Measurements from ENCODE around the gene SPDL1.

The SPDL1 gene

DNA sequence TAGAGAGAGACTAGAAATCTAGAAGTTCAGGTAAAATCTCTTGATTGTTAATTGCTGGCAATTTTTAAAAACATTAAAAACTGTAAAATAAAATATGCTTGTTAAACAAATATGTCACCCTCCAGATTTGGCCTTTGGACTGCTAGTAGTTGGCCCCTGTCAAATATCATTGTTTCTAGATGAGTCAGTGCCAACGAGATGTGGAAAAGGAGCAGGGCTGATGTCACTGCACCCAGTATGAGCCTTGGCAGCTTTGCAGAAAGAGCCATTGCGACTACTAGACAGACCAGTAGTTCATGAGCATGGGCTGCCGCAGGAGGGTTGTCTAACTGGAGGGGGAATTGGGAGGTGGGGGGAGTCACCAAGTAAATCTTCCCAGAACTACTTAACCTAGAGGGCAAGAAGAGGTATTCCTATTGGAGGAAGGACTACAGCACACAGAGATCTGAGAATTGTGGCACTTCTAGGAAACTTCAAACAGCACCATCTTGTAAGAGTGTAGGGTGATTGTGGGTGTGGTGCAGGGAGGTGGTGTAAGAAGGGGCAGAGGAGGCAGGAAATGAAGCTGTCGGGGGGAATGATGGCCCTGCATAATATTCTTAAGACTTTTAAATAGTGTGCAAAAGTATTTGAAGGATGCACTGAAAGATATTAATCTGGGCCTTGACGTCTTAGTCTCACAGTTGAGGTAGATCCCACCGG, 46.4 kb downstream of the SPDL1 start:
- Mint-ChIP-seq H3K4me1 (no peaks in the 10 kb centered on the region), H3K9me3 (no peaks in the 10 kb centered on the region), H3K27ac (no peak overlapping the region), H3K36me3 (no peaks in the 10 kb centered on the region), H3K4me3 (no peak overlapping the region), H3K27me3 (peaks cover 5% of the 10 kb centered on the region)
- ATAC-seq (ENCODE audit: low read depth): no peak
- no peak for DNase-seq (ENCODE audit: low spot score in 2 of 2)

DNA sequence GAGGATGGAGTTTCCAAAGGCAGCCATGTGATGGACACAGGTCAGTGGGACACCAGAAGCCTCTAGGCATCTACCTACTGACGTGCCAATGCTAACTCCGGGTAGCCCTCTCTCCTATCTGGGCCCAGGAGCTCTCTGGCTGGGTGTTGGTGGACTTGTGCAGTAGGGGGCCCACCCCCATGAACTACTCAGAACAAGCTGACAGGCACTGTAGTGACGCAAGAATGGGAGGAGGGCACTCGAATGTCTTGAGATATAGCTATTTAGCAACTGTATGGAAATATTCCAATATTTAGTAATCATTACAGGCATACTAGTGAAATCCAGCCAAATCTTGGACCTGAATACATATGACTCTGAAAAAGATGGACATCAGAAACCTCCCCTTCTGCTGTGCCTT, 47.8 kb downstream of the SPDL1 start:
- H3K9me3 Mint-ChIP-seq: no peaks in the 10 kb centered on the region
- H3K4me1 Mint-ChIP-seq: no peaks in the 10 kb centered on the region
- DNase-seq (ENCODE audit: low spot score in 2 of 2): no peak
- ATAC-seq (ENCODE audit: low read depth): no peak
- H3K36me3 Mint-ChIP-seq: no peaks in the 10 kb centered on the region
- no peak overlapping the region for H3K4me3 Mint-ChIP-seq
- H3K27me3 Mint-ChIP-seq: peaks cover 3% of the 10 kb centered on the region
- H3K27ac Mint-ChIP-seq: no peak overlapping the region

DNA sequence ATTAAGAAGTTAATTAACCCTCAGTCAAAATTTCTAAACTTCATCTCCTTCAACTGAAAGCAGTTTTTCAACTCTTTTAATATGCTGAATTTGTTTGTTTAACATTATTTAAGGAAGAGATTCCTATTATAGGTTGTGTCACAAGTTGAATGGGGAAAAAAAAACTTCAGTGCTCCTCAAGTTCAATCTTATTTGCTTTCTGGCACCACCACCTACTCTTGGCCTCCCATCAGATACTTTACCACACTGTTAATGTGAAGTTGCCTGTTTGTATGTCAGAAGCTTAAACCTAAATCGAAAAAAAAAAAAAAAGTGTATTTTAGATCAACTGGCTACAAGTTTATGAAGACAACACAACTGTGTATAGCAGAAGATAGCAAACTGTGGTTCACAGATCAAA, 49.4 kb downstream of the SPDL1 start:
- no peaks in the 10 kb centered on the region for H3K9me3 Mint-ChIP-seq
- peaks cover 3% of the 10 kb centered on the region for H3K27me3 Mint-ChIP-seq
- H3K27ac Mint-ChIP-seq: no peak overlapping the region
- H3K36me3 Mint-ChIP-seq: peaks cover 2% of the 10 kb centered on the region
- ATAC-seq (ENCODE audit: low read depth) (no peak), DNase-seq (ENCODE audit: low spot score in 2 of 2) (no peak)
- H3K4me3 Mint-ChIP-seq: no peak overlapping the region
- peaks cover 5% of the 10 kb centered on the region for H3K4me1 Mint-ChIP-seq

DNA sequence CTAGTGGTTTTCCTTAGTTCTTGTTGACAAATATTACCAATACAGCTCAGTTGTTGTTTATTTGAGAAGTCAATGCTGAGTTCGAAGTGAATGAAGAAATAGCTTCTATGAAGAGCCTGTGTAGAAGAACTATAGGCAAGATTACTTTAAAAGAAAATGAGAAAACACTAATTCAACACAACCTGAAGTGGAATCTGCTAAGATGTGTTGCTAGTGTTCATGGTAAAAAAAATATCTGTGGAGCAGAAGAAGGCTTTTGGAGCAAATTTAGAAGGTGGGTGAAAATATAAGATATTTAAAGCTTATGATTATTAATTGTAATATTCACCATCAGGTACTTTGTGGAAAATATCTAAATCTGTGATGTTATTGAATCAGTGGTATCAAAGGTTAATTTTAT, 51.0 kb downstream of the SPDL1 start:
- H3K4me3 Mint-ChIP-seq: no peak overlapping the region
- H3K27ac Mint-ChIP-seq: no peak overlapping the region
- peaks cover 3% of the 10 kb centered on the region for H3K27me3 Mint-ChIP-seq
- ATAC-seq (ENCODE audit: low read depth): no peak
- H3K4me1 Mint-ChIP-seq: peaks cover 18% of the 10 kb centered on the region
- H3K9me3 Mint-ChIP-seq: no peaks in the 10 kb centered on the region
- no peak for DNase-seq (ENCODE audit: low spot score in 2 of 2)
- H3K36me3 Mint-ChIP-seq: peaks cover 15% of the 10 kb centered on the region

DNA sequence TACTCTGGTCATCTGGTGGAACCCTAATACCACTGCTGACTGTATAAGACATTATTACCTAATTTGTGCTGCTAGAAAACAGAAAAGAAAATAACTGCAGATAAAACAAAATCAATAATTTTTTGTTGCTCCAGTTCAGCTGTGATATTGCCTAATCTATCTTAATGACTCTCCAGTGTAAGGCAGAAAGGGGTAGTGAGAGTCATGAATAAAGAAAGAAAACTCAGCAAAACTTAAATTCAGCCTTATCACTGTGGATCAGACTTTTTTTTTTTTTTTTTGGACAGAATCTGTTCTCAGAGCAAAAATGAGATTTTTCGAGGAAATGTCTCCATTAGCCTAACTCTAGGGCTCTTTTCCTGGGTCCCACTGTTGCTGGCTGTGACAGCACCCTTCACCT, 52.4 kb downstream of the SPDL1 start:
- ATAC-seq (ENCODE audit: low read depth) (no peak), DNase-seq (ENCODE audit: low spot score in 2 of 2) (no peak)

DNA sequence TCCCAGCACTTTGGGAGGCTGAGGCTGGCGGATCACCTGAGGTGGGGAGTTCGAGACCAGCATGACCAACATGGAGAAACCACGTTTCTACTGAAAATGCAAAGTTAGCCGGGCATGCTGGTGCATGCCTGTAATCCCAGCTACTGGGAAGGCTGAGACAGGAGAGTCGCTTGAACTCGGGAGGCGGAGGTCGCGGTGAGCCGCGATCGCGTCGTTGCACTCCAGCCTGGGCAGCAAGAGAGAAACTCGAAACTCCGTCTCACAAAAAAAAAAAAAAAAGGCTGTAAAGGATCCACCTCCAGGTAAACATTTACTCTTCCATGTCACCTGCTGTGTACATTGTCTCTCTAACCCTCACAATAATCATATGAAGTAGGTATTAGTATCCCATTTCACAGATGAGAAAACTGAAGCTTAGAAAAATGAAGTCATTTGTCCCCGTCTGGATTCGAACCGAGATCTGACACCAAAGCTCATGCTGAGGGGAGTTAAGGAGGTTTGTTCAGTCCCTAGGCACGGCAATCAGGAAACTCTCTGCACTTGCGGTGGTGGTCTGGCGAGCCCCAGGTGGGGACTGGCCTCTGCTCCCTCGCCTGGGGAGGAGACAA, 53.0 kb downstream of the SPDL1 start:
- peaks cover 33% of the 10 kb centered on the region for H3K4me1 Mint-ChIP-seq
- ATAC-seq (ENCODE audit: low read depth): no peak
- H3K4me3 Mint-ChIP-seq: peak overlapping the region; percentile 99
- peaks cover 1% of the 10 kb centered on the region for H3K27me3 Mint-ChIP-seq
- no peak for DNase-seq (ENCODE audit: low spot score in 2 of 2)
- H3K36me3 Mint-ChIP-seq: peaks cover 24% of the 10 kb centered on the region
- no peaks in the 10 kb centered on the region for H3K9me3 Mint-ChIP-seq
- H3K27ac Mint-ChIP-seq: peak overlapping the region; percentile 95

More for the DNA sequence above, 52.4 kb downstream of the SPDL1 start:
- Mint-ChIP-seq H3K27me3 (peaks cover 1% of the 10 kb centered on the region), H3K9me3 (no peaks in the 10 kb centered on the region), H3K4me3 (peak overlapping the region; percentile 99), H3K4me1 (peaks cover 27% of the 10 kb centered on the region), H3K36me3 (peaks cover 24% of the 10 kb centered on the region), H3K27ac (no peak overlapping the region)

DNA sequence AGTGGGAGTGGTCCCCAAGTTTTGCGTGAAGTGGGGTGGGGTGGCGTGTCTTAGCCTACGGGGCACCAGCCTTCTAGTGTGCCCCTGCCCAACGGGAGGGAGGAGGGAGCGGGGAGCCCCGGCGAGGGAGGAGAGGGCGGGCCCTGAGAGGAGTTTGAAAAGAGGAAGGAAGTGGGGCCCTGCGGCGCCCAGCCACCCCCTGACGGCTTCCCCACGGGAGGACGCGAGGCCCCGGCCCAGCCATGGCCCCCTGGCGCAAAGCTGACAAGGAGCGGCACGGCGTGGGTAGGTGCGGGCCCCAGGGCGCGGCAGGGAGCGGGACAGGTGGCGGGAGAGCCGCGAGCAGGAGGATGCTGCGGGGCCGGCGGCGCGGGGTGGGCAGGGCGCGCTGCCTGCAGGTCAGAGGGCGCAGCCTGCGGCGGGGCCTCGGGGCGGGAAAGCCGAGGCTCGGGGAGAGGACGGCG, 53.5 kb downstream of the SPDL1 start, which contains the start of gene DOCK2:
DOCK2 (plus strand) TSS at position 191 of the 464 bp plus-strand sequence; CDS start at position 243, 52 bp downstream.
- H3K9me3 Mint-ChIP-seq: no peaks in the 10 kb centered on the region
- no peaks in the 10 kb centered on the region for H3K27me3 Mint-ChIP-seq
- ATAC-seq (ENCODE audit: low read depth) (peak; percentile 89), DNase-seq (ENCODE audit: low spot score in 2 of 2) (peak; percentile 63 to 69)
- peaks cover 24% of the 10 kb centered on the region for H3K36me3 Mint-ChIP-seq
- peaks cover 39% of the 10 kb centered on the region for H3K4me1 Mint-ChIP-seq
- H3K4me3 Mint-ChIP-seq: peak within 1 kb of the TSS; percentile 99
- H3K27ac Mint-ChIP-seq: peak within 1 kb of the TSS; percentile 95

DNA sequence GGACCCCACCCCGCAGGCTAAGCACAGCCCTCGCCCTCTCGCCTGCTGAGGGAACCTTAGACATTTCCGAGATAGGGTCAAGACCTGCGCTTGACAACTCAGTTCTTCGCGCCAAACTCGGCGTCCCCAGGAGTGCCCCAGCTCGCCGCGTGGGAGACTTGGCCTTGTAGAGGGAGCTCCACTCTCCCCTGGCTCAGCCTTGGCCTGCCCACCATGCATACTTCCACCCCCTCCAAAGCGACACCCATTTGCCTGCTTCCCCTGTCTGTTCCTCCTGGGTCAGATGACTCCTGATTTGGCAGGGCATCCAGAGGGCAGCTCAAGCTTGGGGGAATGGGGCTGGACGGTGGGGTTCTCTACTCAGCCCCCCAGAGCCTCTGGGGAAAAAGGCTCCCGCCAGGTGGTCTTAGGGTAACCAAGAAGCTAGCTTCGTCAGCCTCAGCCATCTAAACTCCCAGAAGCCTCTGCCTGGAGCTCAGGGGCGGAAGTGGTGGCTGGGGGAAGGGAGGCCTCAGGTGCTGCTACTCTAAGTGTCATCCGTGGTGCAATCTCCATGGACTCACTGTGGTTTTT, 54.1 kb downstream of the SPDL1 start:
- no peaks in the 10 kb centered on the region for H3K27me3 Mint-ChIP-seq
- ATAC-seq (ENCODE audit: low read depth) (peak; percentile 69), DNase-seq (ENCODE audit: low spot score in 2 of 2) (peak; percentile 48 to 49)
- H3K27ac Mint-ChIP-seq: peak overlapping the region; percentile 95
- H3K4me1 Mint-ChIP-seq: peaks cover 41% of the 10 kb centered on the region
- peak overlapping the region; percentile 99 for H3K4me3 Mint-ChIP-seq
- no peaks in the 10 kb centered on the region for H3K9me3 Mint-ChIP-seq
- H3K36me3 Mint-ChIP-seq: peaks cover 24% of the 10 kb centered on the region

DNA sequence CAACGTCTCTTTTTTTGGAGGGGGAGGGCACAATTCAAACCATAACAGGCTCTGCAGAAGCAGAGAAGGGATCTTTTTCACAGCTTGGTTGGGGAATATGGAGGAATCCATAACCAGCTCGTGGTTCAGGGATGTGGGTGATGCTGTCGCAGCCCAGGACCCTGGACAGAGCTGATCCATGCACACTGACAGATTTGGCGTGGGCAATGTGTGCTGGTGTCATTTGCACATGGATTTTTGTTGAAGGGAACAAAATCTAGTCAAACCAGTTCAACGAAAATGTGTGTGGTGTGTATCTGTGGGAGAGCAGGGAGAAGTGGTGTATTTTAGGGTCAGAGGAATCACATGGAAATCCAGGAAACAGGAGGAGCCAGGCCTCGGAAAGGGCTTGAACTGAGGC, 57.7 kb downstream of the SPDL1 start:
- Mint-ChIP-seq H3K27ac (peak overlapping the region; percentile 54), H3K4me3 (no peak overlapping the region), H3K4me1 (peaks cover 61% of the 10 kb centered on the region), H3K27me3 (no peaks in the 10 kb centered on the region), H3K9me3 (peaks cover 3% of the 10 kb centered on the region), H3K36me3 (peaks cover 36% of the 10 kb centered on the region)
- DNase-seq (ENCODE audit: low spot score in 2 of 2) (no peak), ATAC-seq (ENCODE audit: low read depth) (no peak)

DNA sequence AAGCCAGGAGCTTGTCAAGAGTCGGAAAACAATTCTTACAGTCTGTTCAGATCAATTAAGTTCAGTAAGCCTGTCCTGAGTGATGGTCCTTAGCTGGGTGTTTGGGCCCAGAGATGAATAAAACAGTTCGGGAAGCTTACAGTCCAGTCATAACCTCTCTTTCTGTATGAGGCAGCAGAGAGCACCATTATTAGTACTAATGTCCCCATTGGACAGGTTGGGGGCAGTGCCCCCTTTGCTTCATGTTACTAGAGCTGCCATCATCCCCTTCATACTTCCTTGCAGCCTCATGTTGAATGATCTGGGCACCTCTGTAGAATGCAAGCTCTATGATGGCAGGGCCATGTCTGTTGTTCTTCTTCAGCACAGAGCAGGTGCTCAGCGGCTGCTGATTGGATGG, 63.3 kb downstream of the SPDL1 start:
- DNase-seq (ENCODE audit: low spot score in 2 of 2) (no peak), ATAC-seq (ENCODE audit: low read depth) (peak; percentile 18)
- peaks cover 73% of the 10 kb centered on the region for H3K4me1 Mint-ChIP-seq
- H3K27ac Mint-ChIP-seq: no peak overlapping the region
- peaks cover 26% of the 10 kb centered on the region for H3K36me3 Mint-ChIP-seq
- no peaks in the 10 kb centered on the region for H3K27me3 Mint-ChIP-seq
- H3K4me3 Mint-ChIP-seq: peak overlapping the region; percentile 2
- H3K9me3 Mint-ChIP-seq: peaks cover 3% of the 10 kb centered on the region

DNA sequence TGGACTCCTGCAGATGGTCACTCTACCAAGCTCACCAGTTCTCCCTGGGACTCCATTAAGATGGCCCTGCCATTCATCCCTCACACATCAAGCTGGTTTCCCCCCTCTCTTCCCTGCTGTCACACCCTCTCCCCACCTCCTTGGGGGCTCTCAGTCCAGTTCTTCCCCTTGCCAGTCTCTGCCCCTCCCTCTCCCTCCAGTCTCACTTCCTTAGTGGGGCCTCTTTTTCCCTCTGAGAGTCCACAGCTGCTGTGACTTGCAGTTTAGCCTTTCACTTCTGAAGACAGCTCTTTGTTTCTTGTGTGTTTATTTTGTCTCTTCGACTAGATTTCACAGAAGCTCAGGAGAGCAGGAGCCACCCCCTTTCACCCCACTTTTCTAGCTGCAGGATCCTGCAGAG, 64.0 kb downstream of the SPDL1 start:
- peaks cover 73% of the 10 kb centered on the region for H3K4me1 Mint-ChIP-seq
- ATAC-seq (ENCODE audit: low read depth) (peak; percentile 46), DNase-seq (ENCODE audit: low spot score in 2 of 2) (no peak)
- H3K4me3 Mint-ChIP-seq: peak overlapping the region; percentile 73
- peaks cover 30% of the 10 kb centered on the region for H3K36me3 Mint-ChIP-seq
- no peaks in the 10 kb centered on the region for H3K27me3 Mint-ChIP-seq
- peaks cover 3% of the 10 kb centered on the region for H3K9me3 Mint-ChIP-seq
- H3K27ac Mint-ChIP-seq: peak overlapping the region; percentile 76

DNA sequence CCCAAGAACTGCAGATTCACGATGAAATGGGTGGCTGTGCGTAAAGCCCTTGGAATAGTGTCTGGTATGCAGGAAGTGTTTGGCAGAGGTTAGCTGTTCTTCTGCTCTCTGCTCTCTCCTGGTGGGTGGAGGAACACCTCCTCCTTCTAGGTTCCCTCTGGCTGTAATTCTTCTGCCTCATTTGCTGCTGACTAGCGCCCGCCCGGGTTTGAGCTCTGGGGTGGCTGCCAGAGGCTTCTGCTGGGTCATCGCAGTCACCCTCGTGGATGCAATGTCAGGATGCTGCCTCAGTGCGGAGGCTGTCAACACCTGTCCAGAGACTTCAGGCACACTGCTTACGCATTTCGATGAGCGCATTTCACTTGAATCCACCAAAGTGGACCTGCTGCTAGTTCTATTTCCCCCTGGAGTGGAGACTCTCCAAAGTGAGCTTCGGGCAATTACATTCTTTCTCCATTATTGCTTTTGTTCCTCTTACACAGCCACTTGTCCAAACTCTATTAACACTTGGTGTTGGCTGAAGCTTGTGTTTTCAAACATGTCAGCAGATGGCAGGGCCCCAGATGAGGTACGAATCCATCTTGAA, 65.2 kb downstream of the SPDL1 start:
- peaks cover 31% of the 10 kb centered on the region for H3K36me3 Mint-ChIP-seq
- ATAC-seq (ENCODE audit: low read depth) (no peak), DNase-seq (ENCODE audit: low spot score in 2 of 2) (no peak)
- peaks cover 3% of the 10 kb centered on the region for H3K9me3 Mint-ChIP-seq
- peaks cover 81% of the 10 kb centered on the region for H3K4me1 Mint-ChIP-seq
- peak overlapping the region; percentile 95 for H3K27ac Mint-ChIP-seq
- H3K27me3 Mint-ChIP-seq: no peaks in the 10 kb centered on the region
- peak overlapping the region; percentile 19 for H3K4me3 Mint-ChIP-seq

DNA sequence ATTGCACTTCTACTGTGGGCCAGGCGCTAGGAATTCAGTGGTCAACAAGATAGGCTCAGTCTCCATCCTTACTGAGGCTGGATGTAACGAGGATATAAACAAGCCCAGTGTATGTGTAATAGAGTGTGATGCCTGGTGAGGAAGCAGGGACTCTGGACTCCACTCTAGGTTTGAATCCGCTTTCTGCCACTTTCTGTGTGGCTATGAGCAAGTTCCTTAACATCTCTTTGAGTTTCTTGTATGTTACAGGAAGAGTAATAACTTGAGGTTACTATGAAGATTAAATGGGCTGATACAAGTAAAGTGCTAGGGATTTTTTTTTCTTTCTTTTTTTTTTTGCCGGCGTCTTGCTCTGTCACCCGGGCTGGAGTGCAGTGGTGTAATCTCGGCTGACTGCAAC, 65.9 kb downstream of the SPDL1 start:
- H3K4me1 Mint-ChIP-seq: peaks cover 81% of the 10 kb centered on the region
- peaks cover 28% of the 10 kb centered on the region for H3K36me3 Mint-ChIP-seq
- peak; percentile 37 for ATAC-seq (ENCODE audit: low read depth)
- peaks cover 2% of the 10 kb centered on the region for H3K9me3 Mint-ChIP-seq
- DNase-seq (ENCODE audit: low spot score in 2 of 2): no peak
- H3K4me3 Mint-ChIP-seq: peak overlapping the region; percentile 54
- H3K27me3 Mint-ChIP-seq: no peaks in the 10 kb centered on the region
- H3K27ac Mint-ChIP-seq: peak overlapping the region; percentile 95

DNA sequence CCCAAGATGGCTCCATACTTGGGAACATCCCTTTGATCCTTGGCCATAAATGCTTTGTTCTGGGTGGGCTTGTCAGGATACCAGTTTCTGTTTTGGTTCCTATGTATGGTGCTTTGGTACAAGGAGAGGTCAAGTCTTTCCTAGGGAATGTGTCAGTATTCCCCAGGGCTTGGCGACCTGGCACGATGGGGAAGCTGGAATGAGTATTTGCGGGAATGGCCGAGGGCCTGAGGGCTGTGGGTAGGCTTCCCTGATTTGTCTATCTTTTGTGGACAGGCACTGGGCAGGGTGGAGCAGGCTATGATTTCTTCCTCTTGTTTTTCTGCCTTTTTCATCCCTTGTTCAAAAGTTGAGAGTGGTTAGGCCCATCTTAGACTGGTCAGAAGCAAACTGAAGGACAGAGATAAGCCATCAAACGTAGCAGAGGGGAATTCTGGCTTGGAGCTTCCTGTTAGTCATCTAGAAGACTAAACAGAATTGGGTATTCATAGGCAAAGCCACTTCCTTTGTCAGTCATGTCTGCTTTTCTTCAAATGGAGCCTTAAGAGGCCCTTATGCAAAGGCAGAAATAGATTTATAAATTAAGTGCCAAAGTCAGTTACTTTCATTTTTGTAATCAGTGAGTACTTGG, 67.2 kb downstream of the SPDL1 start:
- ATAC-seq (ENCODE audit: low read depth) (peak; percentile 59), DNase-seq (ENCODE audit: low spot score in 2 of 2) (no peak)
- Mint-ChIP-seq H3K27ac (peak overlapping the region; percentile 95), H3K36me3 (peaks cover 26% of the 10 kb centered on the region), H3K4me1 (peaks cover 86% of the 10 kb centered on the region), H3K4me3 (peak overlapping the region; percentile 70), H3K9me3 (no peaks in the 10 kb centered on the region), H3K27me3 (no peaks in the 10 kb centered on the region)
